ENCODE data around the gene SELENOP.

SELENOP gene

GRCh38 chr5:42781584-42781983 is 30.1 kb downstream of the SELENOP start:
- DNase-seq (ENCODE audit: insufficient read length, low spot score): no peak
- TF ChIP-seq TAF1 (IDR thresholded peaks at IDR 0.05; ENCODE audit: low read depth, low read length) (no peak), PAX5 (IDR thresholded peaks at IDR 0.05; ENCODE audit: insufficient read depth, low read length, severe bottlenecking) (no peak), POU2F2 (IDR thresholded peaks at IDR 0.05; ENCODE audit: low read depth, low read length) (no peak), POLR2AphosphoS5 (IDR thresholded peaks at IDR 0.05; ENCODE audit: low read depth, low read length) (no peak), SPI1 (IDR thresholded peaks at IDR 0.05; ENCODE audit: low read depth, low read length) (no peak), POLR2A (IDR thresholded peaks at IDR 0.05; ENCODE audit: low read depth, low read length) (no peak)
- FAIRE-seq: no peak

- no peak for TF ChIP-seq SPI1 (IDR thresholded peaks at IDR 0.05; ENCODE audit: low read depth, low read length)
- no peak for FAIRE-seq
- DNase-seq (ENCODE audit: insufficient read length, low spot score): no peak
Measured at GRCh38 chr5:42779083-42779482, 32.6 kb downstream of the SELENOP start.

- DNase-seq (ENCODE audit: insufficient read length, low spot score): no peak
- TF ChIP-seq PAX5 (IDR thresholded peaks at IDR 0.05; ENCODE audit: insufficient read depth, low read length, severe bottlenecking) (no peak), POLR2AphosphoS5 (IDR thresholded peaks at IDR 0.05; ENCODE audit: low read depth, low read length) (no peak), POLR2A (IDR thresholded peaks at IDR 0.05; ENCODE audit: low read depth, low read length) (no peak), POU2F2 (IDR thresholded peaks at IDR 0.05; ENCODE audit: low read depth, low read length) (no peak), TAF1 (IDR thresholded peaks at IDR 0.05; ENCODE audit: low read depth, low read length) (no peak), SPI1 (IDR thresholded peaks at IDR 0.05; ENCODE audit: low read depth, low read length) (no peak)
- FAIRE-seq: no peak
Measured at GRCh38 chr5:42772265-42772993, 39.3 kb downstream of the SELENOP start.

- DNase-seq (ENCODE audit: insufficient read length, low spot score) (no peak), FAIRE-seq (no peak)
- TF ChIP-seq SPI1 (IDR thresholded peaks at IDR 0.05; ENCODE audit: low read depth, low read length) (no peak), TAF1 (IDR thresholded peaks at IDR 0.05; ENCODE audit: low read depth, low read length) (no peak), PAX5 (IDR thresholded peaks at IDR 0.05; ENCODE audit: insufficient read depth, low read length, severe bottlenecking) (no peak), POU2F2 (IDR thresholded peaks at IDR 0.05; ENCODE audit: low read depth, low read length) (no peak), POLR2A (IDR thresholded peaks at IDR 0.05; ENCODE audit: low read depth, low read length) (no peak), POLR2AphosphoS5 (IDR thresholded peaks at IDR 0.05; ENCODE audit: low read depth, low read length) (no peak)
Measured at GRCh38 chr5:42770003-42770402, 41.7 kb downstream of the SELENOP start.

- FAIRE-seq (no peak), DNase-seq (ENCODE audit: insufficient read length, low spot score) (no peak)
- no peak for TF ChIP-seq SPI1 (IDR thresholded peaks at IDR 0.05; ENCODE audit: low read depth, low read length)
- no peak for TF ChIP-seq POU2F2 (IDR thresholded peaks at IDR 0.05; ENCODE audit: low read depth, low read length)
- no peak for TF ChIP-seq POLR2AphosphoS5 (IDR thresholded peaks at IDR 0.05; ENCODE audit: low read depth, low read length)
- no peak for TF ChIP-seq TAF1 (IDR thresholded peaks at IDR 0.05; ENCODE audit: low read depth, low read length)
- TF ChIP-seq POLR2A (IDR thresholded peaks at IDR 0.05; ENCODE audit: low read depth, low read length): no peak
- TF ChIP-seq PAX5 (IDR thresholded peaks at IDR 0.05; ENCODE audit: insufficient read depth, low read length, severe bottlenecking): no peak
Measured at GRCh38 chr5:42768106-42768504, 43.6 kb downstream of the SELENOP start.

GRCh38 chr5:42767491-42768105 is 44.1 kb downstream of the SELENOP start:
- DNase-seq (ENCODE audit: insufficient read length, low spot score): no peak
- no peak for TF ChIP-seq POLR2A (IDR thresholded peaks at IDR 0.05; ENCODE audit: low read depth, low read length)
- TF ChIP-seq SPI1 (IDR thresholded peaks at IDR 0.05; ENCODE audit: low read depth, low read length): no peak
- no peak for TF ChIP-seq POLR2AphosphoS5 (IDR thresholded peaks at IDR 0.05; ENCODE audit: low read depth, low read length)
- TF ChIP-seq TAF1 (IDR thresholded peaks at IDR 0.05; ENCODE audit: low read depth, low read length): no peak
- no peak for TF ChIP-seq PAX5 (IDR thresholded peaks at IDR 0.05; ENCODE audit: insufficient read depth, low read length, severe bottlenecking)
- TF ChIP-seq POU2F2 (IDR thresholded peaks at IDR 0.05; ENCODE audit: low read depth, low read length): no peak
- peak; percentile 43 for FAIRE-seq

GRCh38 chr5:42761791-42762190 is 49.9 kb downstream of the SELENOP start:
- DNase-seq (ENCODE audit: insufficient read length, low spot score) (no peak), FAIRE-seq (no peak)
- TF ChIP-seq POLR2A (IDR thresholded peaks at IDR 0.05; ENCODE audit: low read depth, low read length) (no peak), SPI1 (IDR thresholded peaks at IDR 0.05; ENCODE audit: low read depth, low read length) (no peak), POLR2AphosphoS5 (IDR thresholded peaks at IDR 0.05; ENCODE audit: low read depth, low read length) (no peak), PAX5 (IDR thresholded peaks at IDR 0.05; ENCODE audit: insufficient read depth, low read length, severe bottlenecking) (no peak), TAF1 (IDR thresholded peaks at IDR 0.05; ENCODE audit: low read depth, low read length) (no peak), POU2F2 (IDR thresholded peaks at IDR 0.05; ENCODE audit: low read depth, low read length) (no peak)

GRCh38 chr5:42760426-42760825 is 51.3 kb downstream of the SELENOP start:
- DNase-seq (ENCODE audit: insufficient read length, low spot score): no peak
- TF ChIP-seq POLR2AphosphoS5 (IDR thresholded peaks at IDR 0.05; ENCODE audit: low read depth, low read length) (no peak), POU2F2 (IDR thresholded peaks at IDR 0.05; ENCODE audit: low read depth, low read length) (no peak), SPI1 (IDR thresholded peaks at IDR 0.05; ENCODE audit: low read depth, low read length) (no peak), PAX5 (IDR thresholded peaks at IDR 0.05; ENCODE audit: insufficient read depth, low read length, severe bottlenecking) (no peak), POLR2A (IDR thresholded peaks at IDR 0.05; ENCODE audit: low read depth, low read length) (no peak), TAF1 (IDR thresholded peaks at IDR 0.05; ENCODE audit: low read depth, low read length) (no peak)
- no peak for FAIRE-seq

GRCh38 chr5:42759456-42759855 is 52.2 kb downstream of the SELENOP start:
- no peak for TF ChIP-seq SPI1 (IDR thresholded peaks at IDR 0.05; ENCODE audit: low read depth, low read length)
- no peak for TF ChIP-seq POLR2A (IDR thresholded peaks at IDR 0.05; ENCODE audit: low read depth, low read length)
- TF ChIP-seq TAF1 (IDR thresholded peaks at IDR 0.05; ENCODE audit: low read depth, low read length): no peak
- no peak for TF ChIP-seq POU2F2 (IDR thresholded peaks at IDR 0.05; ENCODE audit: low read depth, low read length)
- no peak for TF ChIP-seq POLR2AphosphoS5 (IDR thresholded peaks at IDR 0.05; ENCODE audit: low read depth, low read length)
- no peak for TF ChIP-seq PAX5 (IDR thresholded peaks at IDR 0.05; ENCODE audit: insufficient read depth, low read length, severe bottlenecking)
- no peak for DNase-seq (ENCODE audit: insufficient read length, low spot score)

More at GRCh38 chr5:42759456-42759855, 52.2 kb downstream of the SELENOP start:
- no peak for FAIRE-seq
